Measurements from ENCODE around the gene NRXN2.

Gene NRXN2

GRCh38 chr11:64661146-64661545 is 61.9 kb downstream of the NRXN2 start:
- H3K4me1 ChIP-seq (ENCODE audit: insufficient read depth, low read length, poor library complexity, severe bottlenecking) = peaks cover 28% of the 10 kb centered on the region
- H2AFZ ChIP-seq (ENCODE audit: low read length) = no peak overlapping the region
- no peak overlapping the region for H3K4me3 ChIP-seq (ENCODE audit: low read length, poor library complexity, severe bottlenecking)
- H4K20me1 ChIP-seq (ENCODE audit: insufficient read depth, low read length, poor library complexity, severe bottlenecking) = no peaks in the 10 kb centered on the region
- H3F3A ChIP-seq (ENCODE audit: low read depth) = no peaks in the 10 kb centered on the region
- no peaks in the 10 kb centered on the region for H3K36me3 ChIP-seq (ENCODE audit: insufficient read depth, low read length)
- no peak for TF ChIP-seq EZH2phosphoT487 (IDR thresholded peaks at IDR 0.05; ENCODE audit: borderline replicate concordance)
- no peak for TF ChIP-seq CTCF (conservative IDR thresholded peaks at IDR 0.05; ENCODE audit: low read length)
- H3K4me2 ChIP-seq (ENCODE audit: low read depth, low read length, poor library complexity, severe bottlenecking) = no peak overlapping the region
- H3K27me3 ChIP-seq (ENCODE audit: insufficient read depth, low read length, poor library complexity, severe bottlenecking) = no peaks in the 10 kb centered on the region
- H3K9me3 ChIP-seq (ENCODE audit: insufficient read depth, low read depth, low read length) = no peaks in the 10 kb centered on the region
- no peak overlapping the region for H3K9ac ChIP-seq (ENCODE audit: low read depth, low read length, poor library complexity, severe bottlenecking)
- no peaks in the 10 kb centered on the region for H3K9me2 ChIP-seq (replicated peaks; ENCODE audit: low read depth, low read length)
- no peaks in the 10 kb centered on the region for H3K79me2 ChIP-seq (ENCODE audit: insufficient read depth, low read length)

DNA sequence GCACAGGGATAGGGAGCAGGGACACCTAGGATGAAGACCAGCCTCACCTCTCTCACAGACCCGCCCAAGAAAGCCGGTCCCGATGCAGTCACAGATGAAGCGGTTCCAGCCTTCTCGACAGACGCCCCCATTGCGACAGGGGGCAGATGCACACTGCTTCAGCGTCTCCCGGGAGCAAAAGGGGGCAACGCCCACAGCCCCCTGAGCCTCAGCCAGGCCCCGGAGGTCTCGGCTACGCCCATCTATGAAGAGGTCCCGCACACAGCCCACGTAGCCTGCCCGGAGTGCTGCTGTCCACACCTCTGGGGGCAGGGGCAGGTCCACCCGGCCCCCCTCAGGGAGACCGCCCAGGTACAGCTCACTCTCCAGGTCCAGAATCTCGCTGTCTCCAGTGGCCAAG is 62.3 kb downstream of the NRXN2 start:
- peaks cover 27% of the 10 kb centered on the region for H3K4me1 ChIP-seq (ENCODE audit: insufficient read depth, low read length, poor library complexity, severe bottlenecking)
- no peak overlapping the region for H3K4me3 ChIP-seq (ENCODE audit: low read length, poor library complexity, severe bottlenecking)
- no peak overlapping the region for H2AFZ ChIP-seq (ENCODE audit: low read length)
- H3K9me2 ChIP-seq (replicated peaks; ENCODE audit: low read depth, low read length) = no peaks in the 10 kb centered on the region
- H3K4me2 ChIP-seq (ENCODE audit: low read depth, low read length, poor library complexity, severe bottlenecking) = no peak overlapping the region
- no peaks in the 10 kb centered on the region for H3F3A ChIP-seq (ENCODE audit: low read depth)
- H4K20me1 ChIP-seq (ENCODE audit: insufficient read depth, low read length, poor library complexity, severe bottlenecking) = no peaks in the 10 kb centered on the region
- H3K36me3 ChIP-seq (ENCODE audit: insufficient read depth, low read length) = no peaks in the 10 kb centered on the region
- no peaks in the 10 kb centered on the region for H3K79me2 ChIP-seq (ENCODE audit: insufficient read depth, low read length)
- H3K9me3 ChIP-seq (ENCODE audit: insufficient read depth, low read depth, low read length) = no peaks in the 10 kb centered on the region
- TF ChIP-seq EZH2phosphoT487 (IDR thresholded peaks at IDR 0.05; ENCODE audit: borderline replicate concordance) (no peak), CTCF (conservative IDR thresholded peaks at IDR 0.05; ENCODE audit: low read length) (no peak)
- H3K9ac ChIP-seq (ENCODE audit: low read depth, low read length, poor library complexity, severe bottlenecking) = no peak overlapping the region
- no peaks in the 10 kb centered on the region for H3K27me3 ChIP-seq (ENCODE audit: insufficient read depth, low read length, poor library complexity, severe bottlenecking)

- no peaks in the 10 kb centered on the region for H3K36me3 ChIP-seq (ENCODE audit: insufficient read depth, low read length)
- no peaks in the 10 kb centered on the region for H3K9me2 ChIP-seq (replicated peaks; ENCODE audit: low read depth, low read length)
- H4K20me1 ChIP-seq (ENCODE audit: insufficient read depth, low read length, poor library complexity, severe bottlenecking) = no peaks in the 10 kb centered on the region
- TF ChIP-seq CTCF (conservative IDR thresholded peaks at IDR 0.05; ENCODE audit: low read length) (no peak), EZH2phosphoT487 (IDR thresholded peaks at IDR 0.05; ENCODE audit: borderline replicate concordance) (no peak)
- H3K4me1 ChIP-seq (ENCODE audit: insufficient read depth, low read length, poor library complexity, severe bottlenecking) = peaks cover 22% of the 10 kb centered on the region
- H2AFZ ChIP-seq (ENCODE audit: low read length) = no peak overlapping the region
- no peaks in the 10 kb centered on the region for H3K27me3 ChIP-seq (ENCODE audit: insufficient read depth, low read length, poor library complexity, severe bottlenecking)
- H3K9ac ChIP-seq (ENCODE audit: low read depth, low read length, poor library complexity, severe bottlenecking) = no peak overlapping the region
- no peak overlapping the region for H3K4me2 ChIP-seq (ENCODE audit: low read depth, low read length, poor library complexity, severe bottlenecking)
- no peaks in the 10 kb centered on the region for H3K9me3 ChIP-seq (ENCODE audit: insufficient read depth, low read depth, low read length)
- no peaks in the 10 kb centered on the region for H3K79me2 ChIP-seq (ENCODE audit: insufficient read depth, low read length)
- no peaks in the 10 kb centered on the region for H3F3A ChIP-seq (ENCODE audit: low read depth)
- H3K4me3 ChIP-seq (ENCODE audit: low read length, poor library complexity, severe bottlenecking) = no peak overlapping the region
These were observed 62.8 kb downstream of the NRXN2 start for GRCh38 chr11:64660205-64660604.

Data from Loucy (cell line).